Measurements from ENCODE around the gene KCNJ11. TPM values are rescaled to one million over a fixed set of nuclear protein-coding genes. Genes with fewer than 3 reads are reported as not detected.

KCNJ11 gene
- total RNA-seq, 4 donors from 2014 or later = 103 to 182 (median 147) TPM

- H3K4me1 ChIP-seq = no peaks in the 10 kb centered on the region
- TF ChIP-seq POLR2A (IDR thresholded peaks at IDR 0.05) = no peak
- TF ChIP-seq CTCF (IDR thresholded peaks at IDR 0.05 in 4 of 5, conservative IDR thresholded peaks at IDR 0.05 in 1 of 5) = no peak
- no peaks in the 10 kb centered on the region for H3K9me3 ChIP-seq
- intact Hi-C loops (cut with DNase I; ENCODE audit: low total_unique reads) (loop anchor here (5.0 kb wide), 1 partner anchor 39 kb away; no protein-coding TSS in a partner anchor), in situ Hi-C loops (cut with MboI; ENCODE audit: low sequenced_read_pairs in 4 of 4) (loop anchor here in 2 of 4 donors (25.0 kb wide), 2 partner anchors 294 to 319 kb away; partner anchors contain the start of gene MYOD1 (in 1 of the 2))
- ATAC-seq = no peak
- DNase-seq = no peak
- H3K36me3 ChIP-seq = no peaks in the 10 kb centered on the region
- H3K27ac ChIP-seq = no peak overlapping the region
- no peak overlapping the region for H3K4me3 ChIP-seq
- H3K27me3 ChIP-seq = no peaks in the 10 kb centered on the region
These were observed 5.0 kb upstream of the KCNJ11 start for GRCh38 chr11:17393472-17393871.

GRCh38 chr11:17392872-17393271, 4.4 kb upstream of the KCNJ11 start:
- no peak overlapping the region for H3K4me3 ChIP-seq
- no peaks in the 10 kb centered on the region for H3K27me3 ChIP-seq
- intact Hi-C loops (cut with DNase I; ENCODE audit: low total_unique reads) = loop anchor here (5.0 kb wide), 1 partner anchor 39 kb away; no protein-coding TSS in a partner anchor
- H3K4me1 ChIP-seq = peaks cover 0 to 4% of the 10 kb centered on the region in 2 donors
- no peak for DNase-seq
- ATAC-seq = no peak
- in situ Hi-C loops (cut with MboI; ENCODE audit: low sequenced_read_pairs in 4 of 4) = loop anchor here in 2 of 4 donors (25.0 kb wide), 2 partner anchors 294 to 319 kb away; partner anchors contain the start of gene MYOD1 (in 1 of the 2)
- no peaks in the 10 kb centered on the region for H3K36me3 ChIP-seq
- no peak overlapping the region for H3K27ac ChIP-seq
- no peaks in the 10 kb centered on the region for H3K9me3 ChIP-seq
- TF ChIP-seq POLR2A (IDR thresholded peaks at IDR 0.05) (no peak), CTCF (IDR thresholded peaks at IDR 0.05 in 4 of 5, conservative IDR thresholded peaks at IDR 0.05 in 1 of 5) (no peak)

- in situ Hi-C loops (cut with MboI; ENCODE audit: low sequenced_read_pairs in 4 of 4) = loop anchor here in 2 of 4 donors (25.0 kb wide), 2 partner anchors 296 to 321 kb away; partner anchors contain the start of gene MYOD1 (in 1 of the 2)
These were observed 3.3 kb upstream of the KCNJ11 start for GRCh38 chr11:17391493-17392355.

More at GRCh38 chr11:17391493-17392355, 3.3 kb upstream of the KCNJ11 start:
- H3K36me3 ChIP-seq = peaks cover 0 to 7% of the 10 kb centered on the region in 2 donors
- no peak overlapping the region for H3K4me3 ChIP-seq
- no peak for ATAC-seq
- H3K27ac ChIP-seq = no peak overlapping the region
- H3K9me3 ChIP-seq = no peaks in the 10 kb centered on the region
- no peaks in the 10 kb centered on the region for H3K27me3 ChIP-seq
- intact Hi-C loops (cut with DNase I; ENCODE audit: low total_unique reads) = loop anchor here (5.0 kb wide), 1 partner anchor 41 kb away; no protein-coding TSS in a partner anchor
- TF ChIP-seq POLR2A (IDR thresholded peaks at IDR 0.05) (no peak), CTCF (IDR thresholded peaks at IDR 0.05 in 4 of 5, conservative IDR thresholded peaks at IDR 0.05 in 1 of 5) (no peak)
- peaks cover 8 to 15% of the 10 kb centered on the region in 2 donors for H3K4me1 ChIP-seq
- DNase-seq = no peak
